Measurements from ENCODE around the gene RASGRF1. TPM values are rescaled to one million over a fixed set of nuclear protein-coding genes. Genes with fewer than 3 reads are reported as not detected.

Gene RASGRF1
- total RNA-seq, 1 experiment from 2014 or later: 0.59 TPM

GRCh38 chr15:79128556-79128955 is 38.0 kb upstream of the RASGRF1 start:
- TF ChIP-seq POLR2AphosphoS5 (IDR thresholded peaks at IDR 0.05; ENCODE audit: low read depth, low read length) (no peak), CTCF (IDR thresholded peaks at IDR 0.05) (no peak), TCF7L2 (IDR thresholded peaks at IDR 0.05; ENCODE audit: low read depth, low read length) (no peak), SIN3A (IDR thresholded peaks at IDR 0.05; ENCODE audit: borderline replicate concordance, insufficient read depth, low read depth, low read length) (no peak)
- TF ChIP-seq, protein P1, sequence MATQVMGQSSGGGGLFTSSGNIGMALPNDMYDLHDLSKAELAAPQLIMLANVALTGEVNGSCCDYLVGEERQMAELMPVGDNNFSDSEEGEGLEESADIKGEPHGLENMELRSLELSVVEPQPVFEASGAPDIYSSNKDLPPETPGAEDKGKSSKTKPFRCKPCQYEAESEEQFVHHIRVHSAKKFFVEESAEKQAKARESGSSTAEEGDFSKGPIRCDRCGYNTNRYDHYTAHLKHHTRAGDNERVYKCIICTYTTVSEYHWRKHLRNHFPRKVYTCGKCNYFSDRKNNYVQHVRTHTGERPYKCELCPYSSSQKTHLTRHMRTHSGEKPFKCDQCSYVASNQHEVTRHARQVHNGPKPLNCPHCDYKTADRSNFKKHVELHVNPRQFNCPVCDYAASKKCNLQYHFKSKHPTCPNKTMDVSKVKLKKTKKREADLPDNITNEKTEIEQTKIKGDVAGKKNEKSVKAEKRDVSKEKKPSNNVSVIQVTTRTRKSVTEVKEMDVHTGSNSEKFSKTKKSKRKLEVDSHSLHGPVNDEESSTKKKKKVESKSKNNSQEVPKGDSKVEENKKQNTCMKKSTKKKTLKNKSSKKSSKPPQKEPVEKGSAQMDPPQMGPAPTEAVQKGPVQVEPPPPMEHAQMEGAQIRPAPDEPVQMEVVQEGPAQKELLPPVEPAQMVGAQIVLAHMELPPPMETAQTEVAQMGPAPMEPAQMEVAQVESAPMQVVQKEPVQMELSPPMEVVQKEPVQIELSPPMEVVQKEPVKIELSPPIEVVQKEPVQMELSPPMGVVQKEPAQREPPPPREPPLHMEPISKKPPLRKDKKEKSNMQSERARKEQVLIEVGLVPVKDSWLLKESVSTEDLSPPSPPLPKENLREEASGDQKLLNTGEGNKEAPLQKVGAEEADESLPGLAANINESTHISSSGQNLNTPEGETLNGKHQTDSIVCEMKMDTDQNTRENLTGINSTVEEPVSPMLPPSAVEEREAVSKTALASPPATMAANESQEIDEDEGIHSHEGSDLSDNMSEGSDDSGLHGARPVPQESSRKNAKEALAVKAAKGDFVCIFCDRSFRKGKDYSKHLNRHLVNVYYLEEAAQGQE (IDR thresholded peaks at IDR 0.05; ENCODE audit: insufficient read depth in 1 of 2, low read depth in 2 of 2, low read length in 1 of 2): no peak
- no TSS peak for BruUV-seq (replicated peaks)
- ChIA-PET POLR2A (no interaction called here), CTCF (no interaction called here)
- DNase-seq (ENCODE audit: low read depth, low spot score) (no peak), ATAC-seq (no peak)
- Histone ChIP-seq H3K4me1 (ENCODE audit: control insufficient read depth, insufficient read depth, low read length) (no peaks in the 10 kb centered on the region), H3K9me3 (ENCODE audit: control insufficient read depth, insufficient read depth, low read depth, low read length) (no peaks in the 10 kb centered on the region), H3K36me3 (ENCODE audit: control insufficient read depth, insufficient read depth, low read length) (no peaks in the 10 kb centered on the region), H3K4me3 (ENCODE audit: low read depth in 2 of 2, low read length in 2 of 2) (no peak overlapping the region), H3K27me3 (ENCODE audit: control insufficient read depth, insufficient read depth, low read length) (peaks cover 5% of the 10 kb centered on the region; the same call in 1 of the 2 replicates), H3K27ac (ENCODE audit: low read length) (no peak overlapping the region)
- intact Hi-C loops (cut with micrococcal nuclease; ENCODE audit: unreplicated experiment): no loop called here
- in situ Hi-C loops (cut with HindIII; ENCODE audit: low pct_unique_long_range_greater_than_20kb, low sequenced_read_pairs): no loop called here

GRCh38 chr15:79124388-79124787 is 33.8 kb upstream of the RASGRF1 start:
- intact Hi-C loops (cut with micrococcal nuclease; ENCODE audit: unreplicated experiment) (no loop called here), in situ Hi-C loops (cut with HindIII; ENCODE audit: low pct_unique_long_range_greater_than_20kb, low sequenced_read_pairs) (no loop called here)
- Histone ChIP-seq H3K36me3 (ENCODE audit: control insufficient read depth, insufficient read depth, low read length) (no peaks in the 10 kb centered on the region), H3K4me1 (ENCODE audit: control insufficient read depth, insufficient read depth, low read length) (no peaks in the 10 kb centered on the region), H3K27ac (ENCODE audit: low read length) (no peak overlapping the region), H3K4me3 (ENCODE audit: low read depth in 2 of 2, low read length in 2 of 2) (no peak overlapping the region), H3K27me3 (ENCODE audit: control insufficient read depth, insufficient read depth, low read length) (peaks cover 5% of the 10 kb centered on the region; the same call in 1 of the 2 replicates), H3K9me3 (ENCODE audit: control insufficient read depth, insufficient read depth, low read depth, low read length) (no peaks in the 10 kb centered on the region)
- no peak for TF ChIP-seq SIN3A (IDR thresholded peaks at IDR 0.05; ENCODE audit: borderline replicate concordance, insufficient read depth, low read depth, low read length)
- TF ChIP-seq TCF7L2 (IDR thresholded peaks at IDR 0.05; ENCODE audit: low read depth, low read length): no peak
- DNase-seq (ENCODE audit: low read depth, low spot score) (no peak), ATAC-seq (no peak)
- ChIA-PET CTCF (no interaction called here), POLR2A (no interaction called here)
- no TSS peak for BruUV-seq (replicated peaks)

GRCh38 chr15:79122991-79123390 is 32.4 kb upstream of the RASGRF1 start:
- ChIA-PET POLR2A (no interaction called here), CTCF (no interaction called here)
- no peaks in the 10 kb centered on the region for H3K4me1 ChIP-seq (ENCODE audit: control insufficient read depth, insufficient read depth, low read length)
- in situ Hi-C loops (cut with HindIII; ENCODE audit: low pct_unique_long_range_greater_than_20kb, low sequenced_read_pairs): no loop called here
- H3K27me3 ChIP-seq (ENCODE audit: control insufficient read depth, insufficient read depth, low read length): peaks cover 5% of the 10 kb centered on the region; the same call in 1 of the 2 replicates
- no peaks in the 10 kb centered on the region for H3K36me3 ChIP-seq (ENCODE audit: control insufficient read depth, insufficient read depth, low read length)
- no peak overlapping the region for H3K4me3 ChIP-seq (ENCODE audit: low read depth in 2 of 2, low read length in 2 of 2)
- DNase-seq (ENCODE audit: low read depth, low spot score): no peak
- BruUV-seq (replicated peaks): no TSS peak
- intact Hi-C loops (cut with micrococcal nuclease; ENCODE audit: unreplicated experiment): no loop called here
- no peak overlapping the region for H3K27ac ChIP-seq (ENCODE audit: low read length)
- ATAC-seq: no peak
- TF ChIP-seq SIN3A (IDR thresholded peaks at IDR 0.05; ENCODE audit: borderline replicate concordance, insufficient read depth, low read depth, low read length): no peak
- TF ChIP-seq POLR2AphosphoS5 (IDR thresholded peaks at IDR 0.05; ENCODE audit: low read depth, low read length): no peak
- TF ChIP-seq CTCF (IDR thresholded peaks at IDR 0.05): no peak
- TF ChIP-seq TCF7L2 (IDR thresholded peaks at IDR 0.05; ENCODE audit: low read depth, low read length): no peak
- TF ChIP-seq, protein P1 (IDR thresholded peaks at IDR 0.05; ENCODE audit: insufficient read depth in 1 of 2, low read depth in 2 of 2, low read length in 1 of 2): no peak
- H3K9me3 ChIP-seq (ENCODE audit: control insufficient read depth, insufficient read depth, low read depth, low read length): no peaks in the 10 kb centered on the region

Data from Panc1 (cell line).